RWPE2 (cell line): Measurements from ENCODE around the gene MAPK1IP1L.

Experiments used
- ATAC-seq: fragments of 200-7000 bp; cut with Tn5 transposase; 3 replicates; pipeline ENCODE4 v1.9.1; 2021; ENCODE audit warnings: low read depth
- DNase-seq: peaks from one replicate; pipeline ENCODE4 v3.0.0-alpha.2; 2020; ENCODE audit warnings: low spot score
- H3K27ac ChIP-seq: fragments of 450-650 bp; 2 replicates; pipeline ENCODE4 v1.5.1; 2017; ENCODE audit warnings: mild to moderate bottlenecking; ENCODE audit not compliant: poor library complexity, severe bottlenecking
- H3K27me3 ChIP-seq: fragments of 250-450 bp; sonication (Bioruptor Pico); 2 replicates; pipeline ENCODE4 v1.5.1; 2021; ENCODE audit warnings: mild to moderate bottlenecking, moderate library complexity; ENCODE audit not compliant: insufficient read depth, poor library complexity, severe bottlenecking
- H3K36me3 ChIP-seq: fragments of 250-450 bp; sonication (Bioruptor Pico); 2 replicates; pipeline ENCODE4 v1.5.1; 2020; ENCODE audit warnings: low read depth, mild to moderate bottlenecking, moderate library complexity
- H3K4me1 ChIP-seq: fragments of 250-450 bp; sonication (Bioruptor Pico); 2 replicates; pipeline ENCODE4 v1.5.1; 2021; ENCODE audit warnings: mild to moderate bottlenecking, moderate library complexity; ENCODE audit not compliant: insufficient read depth, poor library complexity, severe bottlenecking
- H3K4me3 ChIP-seq: fragments of 250-450 bp; sonication (Bioruptor Pico); 2 replicates; pipeline ENCODE4 v1.5.1; 2021; ENCODE audit warnings: mild to moderate bottlenecking, moderate library complexity; ENCODE audit not compliant: severe bottlenecking
- H3K9me3 ChIP-seq: fragments of 250-450 bp; sonication (Bioruptor Pico); 2 replicates; pipeline ENCODE4 v1.5.1; 2021; ENCODE audit warnings: mild to moderate bottlenecking, moderate library complexity; ENCODE audit not compliant: severe bottlenecking
- CTCF ChIP-seq: fragments of 450-650 bp; IDR thresholded peaks from one replicate; pipeline ENCODE4 v1.5.1; 2017; ENCODE audit warnings: mild to moderate bottlenecking, moderate library complexity; ENCODE audit not compliant: poor library complexity, severe bottlenecking

Gene MAPK1IP1L

GRCh38 chr14:55071870-55072640, 20.6 kb downstream of the MAPK1IP1L start:
- ATAC-seq (peak; percentile 88), DNase-seq (no peak)
- TF ChIP-seq CTCF: no peak
- Histone ChIP-seq H3K4me1 (peaks cover 38% of the 10 kb centered on the region), H3K36me3 (peaks cover 17% of the 10 kb centered on the region), H3K27me3 (no peaks in the 10 kb centered on the region), H3K9me3 (no peaks in the 10 kb centered on the region), H3K4me3 (no peak overlapping the region), H3K27ac (peak overlapping the region; percentile 83)

- Histone ChIP-seq H3K27ac (peak overlapping the region; percentile 91), H3K9me3 (no peaks in the 10 kb centered on the region), H3K4me1 (peaks cover 51% of the 10 kb centered on the region), H3K27me3 (no peaks in the 10 kb centered on the region), H3K4me3 (no peak overlapping the region), H3K36me3 (0 out of 2 replicates have a peak, but pooled peaks cover 4% of the 10 kb centered on the region)
- ATAC-seq (no peak), DNase-seq (no peak)
- no peak for TF ChIP-seq CTCF
These were observed 22.4 kb downstream of the MAPK1IP1L start for GRCh38 chr14:55073856-55074255.

DNA sequence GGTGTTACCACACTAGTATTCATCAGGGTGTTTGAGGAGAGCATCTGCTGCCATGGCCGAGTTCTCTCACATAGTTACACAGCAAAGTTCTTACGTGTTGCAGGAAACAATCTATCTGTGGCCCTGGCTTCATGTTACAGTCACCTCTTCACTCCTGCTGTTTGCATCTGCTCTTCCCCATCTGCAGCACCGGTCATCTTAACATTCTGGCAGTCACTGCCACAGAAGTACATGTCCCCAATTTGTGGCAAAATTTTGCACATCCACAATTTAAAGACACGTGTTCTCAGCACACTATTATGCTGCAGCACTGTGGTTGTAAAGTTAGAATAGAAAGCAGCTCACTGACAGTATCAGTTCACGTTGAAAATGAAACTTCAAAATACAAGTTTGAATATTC, 23.2 kb downstream of the MAPK1IP1L start:
- Histone ChIP-seq H3K9me3 (no peaks in the 10 kb centered on the region), H3K27me3 (no peaks in the 10 kb centered on the region), H3K4me1 (peaks cover 54% of the 10 kb centered on the region), H3K36me3 (no peaks in the 10 kb centered on the region), H3K4me3 (no peak overlapping the region), H3K27ac (peak overlapping the region; percentile 91)
- peak; percentile 1; the same call in 1 of the 3 replicates for ATAC-seq
- no peak for DNase-seq
- TF ChIP-seq CTCF: no peak

DNA sequence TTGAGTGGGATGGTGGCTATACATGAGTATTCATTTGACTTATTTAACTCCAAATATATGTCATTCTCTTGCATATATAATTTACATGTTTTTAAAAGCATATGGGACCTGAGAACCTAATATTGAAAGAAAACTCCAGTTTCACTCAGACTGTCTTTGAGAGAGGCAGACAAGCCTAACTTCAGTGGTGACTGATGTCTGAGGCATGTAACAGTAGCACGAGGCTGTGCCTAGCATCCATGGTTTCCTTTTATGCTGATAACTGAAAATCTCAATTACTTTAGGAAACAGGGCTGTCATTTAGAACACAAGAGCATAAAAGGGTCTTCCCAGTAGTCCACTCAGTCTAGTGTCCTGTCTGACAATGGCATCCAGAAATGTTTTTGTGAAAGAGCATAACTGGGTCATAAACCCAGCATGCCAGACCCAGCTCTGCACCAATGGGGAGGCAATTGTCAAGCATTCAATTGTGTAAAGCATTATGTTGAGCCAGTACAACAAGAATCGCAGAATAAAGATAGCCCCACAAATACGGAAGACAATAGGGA, 24.3 kb downstream of the MAPK1IP1L start:
- Histone ChIP-seq H3K27ac (peak overlapping the region; percentile 91), H3K27me3 (no peaks in the 10 kb centered on the region), H3K4me1 (peaks cover 53% of the 10 kb centered on the region), H3K36me3 (no peaks in the 10 kb centered on the region), H3K9me3 (no peaks in the 10 kb centered on the region), H3K4me3 (no peak overlapping the region)
- no peak for DNase-seq
- TF ChIP-seq CTCF: no peak
- ATAC-seq: 0 out of 3 replicates have a peak, but pooled peaks have one; percentile 11
